ENCODE results near the gene GLP2R.
"Not testable (repeated sequence)": the region's sequence is repeated elsewhere in the genome, so short reads cannot be mapped to it uniquely, and the experiment has no call there.

The GLP2R gene, protein sequence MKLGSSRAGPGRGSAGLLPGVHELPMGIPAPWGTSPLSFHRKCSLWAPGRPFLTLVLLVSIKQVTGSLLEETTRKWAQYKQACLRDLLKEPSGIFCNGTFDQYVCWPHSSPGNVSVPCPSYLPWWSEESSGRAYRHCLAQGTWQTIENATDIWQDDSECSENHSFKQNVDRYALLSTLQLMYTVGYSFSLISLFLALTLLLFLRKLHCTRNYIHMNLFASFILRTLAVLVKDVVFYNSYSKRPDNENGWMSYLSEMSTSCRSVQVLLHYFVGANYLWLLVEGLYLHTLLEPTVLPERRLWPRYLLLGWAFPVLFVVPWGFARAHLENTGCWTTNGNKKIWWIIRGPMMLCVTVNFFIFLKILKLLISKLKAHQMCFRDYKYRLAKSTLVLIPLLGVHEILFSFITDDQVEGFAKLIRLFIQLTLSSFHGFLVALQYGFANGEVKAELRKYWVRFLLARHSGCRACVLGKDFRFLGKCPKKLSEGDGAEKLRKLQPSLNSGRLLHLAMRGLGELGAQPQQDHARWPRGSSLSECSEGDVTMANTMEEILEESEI

DNA sequence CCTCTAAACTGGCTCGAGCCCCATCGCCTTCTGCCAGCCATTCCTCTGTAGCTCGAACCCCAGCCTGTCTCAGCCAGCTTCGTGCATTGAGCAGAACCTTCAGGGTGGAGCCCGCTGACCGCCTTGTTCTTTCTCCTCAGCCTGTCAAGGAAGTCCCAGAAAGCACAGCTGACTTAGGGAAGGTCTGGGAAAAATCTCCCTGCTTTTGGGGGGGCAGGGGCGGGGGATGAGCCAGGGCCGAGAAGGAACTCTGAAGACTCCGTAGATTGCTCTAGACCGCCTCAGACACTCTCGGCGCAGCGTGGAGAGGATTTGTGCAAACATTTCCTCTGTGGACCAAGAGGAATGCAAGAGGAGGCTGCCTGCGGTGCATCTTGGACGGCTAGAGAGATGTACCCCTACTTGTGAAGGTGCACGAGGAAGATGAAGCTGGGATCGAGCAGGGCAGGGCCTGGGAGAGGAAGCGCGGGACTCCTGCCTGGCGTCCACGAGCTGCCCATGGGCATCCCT, at the start of gene GLP2R:
GLP2R (plus strand) TSS at position 284 of the 510 bp plus-strand sequence; CDS start at position 424, 140 bp downstream.
- no peak for DNase-seq (ENCODE audit: low read depth)

DNA sequence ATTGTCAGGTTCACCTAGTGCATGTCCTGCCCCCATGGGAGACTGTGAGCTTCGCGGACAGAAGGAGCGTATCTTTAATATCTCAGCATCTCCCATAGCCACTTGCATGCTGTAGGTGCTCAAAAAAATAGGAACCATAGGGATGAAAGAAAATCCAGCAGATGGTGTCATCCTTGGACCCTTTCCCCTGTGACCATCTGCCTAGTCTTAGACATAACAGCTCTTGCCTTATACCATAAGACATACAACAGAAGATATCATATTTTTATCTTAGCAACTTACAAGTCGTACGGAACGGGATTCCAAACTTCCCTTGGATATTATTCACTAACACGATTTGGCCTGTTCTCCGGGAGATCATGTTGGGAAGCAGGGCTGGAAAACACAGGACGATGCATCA, 48.8 kb upstream of the GLP2R start:
- DNase-seq (ENCODE audit: low read depth), result no peak

- no peak for DNase-seq (ENCODE audit: low read depth)
These were observed 45.2 kb upstream of the GLP2R start for GRCh38 chr17:9780552-9780951.

DNA sequence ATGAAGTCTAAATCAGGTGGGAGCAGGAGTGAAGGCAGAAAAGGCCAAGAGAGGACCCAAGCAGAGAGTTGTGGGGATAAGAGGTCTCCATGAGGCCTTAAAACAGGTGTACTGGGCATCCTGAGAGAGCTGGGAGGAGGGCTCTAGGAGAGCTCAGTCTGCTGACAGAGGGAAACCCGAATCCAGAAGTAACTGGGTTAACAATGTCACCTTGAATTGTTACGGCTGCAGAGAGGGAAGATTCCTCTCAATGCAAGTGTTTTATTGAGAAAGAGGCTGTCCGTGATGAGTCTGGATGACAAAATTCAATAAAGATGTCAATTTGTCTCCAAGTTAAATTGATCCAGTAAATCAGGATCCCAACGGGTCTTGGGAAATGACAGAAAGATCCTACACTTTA, 42.7 kb upstream of the GLP2R start:
- DNase-seq (ENCODE audit: low read depth), result no peak

- DNase-seq (ENCODE audit: low read depth), result not testable (repeated sequence)
These were observed 42.3 kb upstream of the GLP2R start for GRCh38 chr17:9783465-9783864.

- DNase-seq (ENCODE audit: low read depth), result no peak
These were observed 41.2 kb upstream of the GLP2R start for GRCh38 chr17:9784544-9784943.

- DNase-seq (ENCODE audit: low read depth), result no peak
These were observed 37.1 kb upstream of the GLP2R start for GRCh38 chr17:9788601-9789000.

- DNase-seq (ENCODE audit: low read depth), result no peak
These were observed 35.4 kb upstream of the GLP2R start for GRCh38 chr17:9790316-9790715.

- no peak for DNase-seq (ENCODE audit: low read depth)
These were observed 34.5 kb upstream of the GLP2R start, which contains the start of gene DHRS7C for GRCh38 chr17:9790889-9791876. TSS of gene DHRS7C (minus strand) at chr17:9791592. CDS start at chr17:9791284, 308 bp downstream.

- no peak for DNase-seq (ENCODE audit: low read depth)
These were observed 33.4 kb upstream of the GLP2R start for GRCh38 chr17:9792181-9792840.

GRCh38 chr17:9798008-9798407, 27.7 kb upstream of the GLP2R start:
- DNase-seq (ENCODE audit: low read depth), result no peak

DNA sequence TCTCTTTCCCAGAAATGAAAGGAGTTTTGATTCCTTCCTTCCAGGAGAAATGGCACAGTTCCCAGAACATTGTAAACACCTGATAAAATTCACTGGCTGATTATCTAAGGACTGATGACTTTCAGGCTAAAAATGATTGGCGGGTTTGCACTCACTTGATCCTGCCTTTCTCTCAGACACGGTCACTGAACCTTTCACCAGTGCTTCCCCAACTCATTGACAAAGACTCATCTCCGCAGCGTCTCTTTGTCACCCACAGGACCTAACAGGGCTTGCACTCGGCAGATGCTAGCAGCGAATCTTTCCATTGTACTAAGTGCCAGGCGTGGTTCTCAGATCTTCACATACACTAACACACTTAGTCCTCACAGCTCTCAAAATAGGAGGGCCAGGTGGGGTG, 27.0 kb upstream of the GLP2R start:
- no peak for DNase-seq (ENCODE audit: low read depth)

DNA sequence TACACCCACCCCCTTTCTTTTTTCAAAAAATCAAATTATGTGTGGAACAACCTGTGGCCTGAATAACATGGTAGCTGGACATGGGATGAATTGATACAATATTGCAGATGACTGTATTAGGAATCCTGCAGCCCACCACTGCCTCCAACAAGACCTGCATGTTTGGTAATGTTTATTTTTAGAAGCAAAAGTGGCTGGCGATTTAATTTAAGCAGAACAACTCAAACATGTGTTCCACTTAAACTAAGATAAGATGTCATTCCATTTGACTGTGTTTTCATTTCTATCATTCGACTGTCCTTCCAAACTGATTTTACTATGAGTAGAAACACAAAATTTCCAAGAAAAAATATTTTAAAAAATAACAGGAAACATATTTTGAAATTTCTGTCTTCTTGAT, 24.2 kb upstream of the GLP2R start:
- DNase-seq (ENCODE audit: low read depth), result no peak

GRCh38 chr17:9802294-9802693, 23.4 kb upstream of the GLP2R start:
- DNase-seq (ENCODE audit: low read depth), result no peak

- DNase-seq (ENCODE audit: low read depth), result no peak
These were observed 23.0 kb upstream of the GLP2R start for GRCh38 chr17:9802697-9803096.

DNA sequence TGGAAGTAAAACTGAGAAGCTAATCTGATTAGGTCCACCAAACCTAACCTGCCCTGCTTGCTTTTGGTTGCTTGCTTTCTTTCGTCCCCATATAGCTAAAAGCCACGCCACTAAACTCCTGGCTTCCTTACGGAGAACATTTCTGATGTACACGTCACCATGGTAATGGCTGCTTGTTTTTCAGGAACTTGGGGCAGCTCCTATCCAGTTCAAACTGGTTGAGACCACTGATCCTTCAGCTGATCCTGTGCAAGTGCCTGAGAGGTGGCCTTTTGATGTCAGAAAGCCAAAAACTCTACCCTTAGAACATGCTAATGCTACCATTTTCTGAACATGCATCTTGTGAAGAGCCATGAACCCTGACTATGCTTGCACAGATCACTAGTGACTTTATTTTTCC, 20.0 kb upstream of the GLP2R start:
- DNase-seq (ENCODE audit: low read depth), result no peak

DNA sequence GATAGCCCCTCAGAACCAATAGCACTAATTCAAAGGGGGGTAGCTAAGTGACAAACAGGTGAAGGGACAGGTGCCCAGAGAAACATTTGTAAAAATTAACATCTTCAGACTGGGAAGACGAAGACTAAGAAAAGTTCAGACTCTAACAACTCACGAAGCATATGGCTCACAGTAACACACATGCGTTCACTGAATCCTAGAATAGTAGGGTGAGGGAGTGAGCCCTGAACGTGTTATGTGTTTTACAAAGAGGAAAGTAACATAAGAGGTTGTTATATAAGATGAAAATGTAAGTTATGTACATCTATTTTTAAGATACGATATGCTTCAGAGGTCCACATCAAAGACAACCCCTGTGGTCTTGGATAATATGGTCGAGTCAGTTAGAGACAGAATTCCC, 19.0 kb upstream of the GLP2R start:
- no peak for DNase-seq (ENCODE audit: low read depth)

- no peak for DNase-seq (ENCODE audit: low read depth)
These were observed 16.3 kb upstream of the GLP2R start for GRCh38 chr17:9809409-9809808.

GRCh38 chr17:9810100-9810949, 15.4 kb upstream of the GLP2R start:
- DNase-seq (ENCODE audit: low read depth), result no peak

GRCh38 chr17:9811086-9811485, 14.6 kb upstream of the GLP2R start:
- no peak for DNase-seq (ENCODE audit: low read depth)

DNA sequence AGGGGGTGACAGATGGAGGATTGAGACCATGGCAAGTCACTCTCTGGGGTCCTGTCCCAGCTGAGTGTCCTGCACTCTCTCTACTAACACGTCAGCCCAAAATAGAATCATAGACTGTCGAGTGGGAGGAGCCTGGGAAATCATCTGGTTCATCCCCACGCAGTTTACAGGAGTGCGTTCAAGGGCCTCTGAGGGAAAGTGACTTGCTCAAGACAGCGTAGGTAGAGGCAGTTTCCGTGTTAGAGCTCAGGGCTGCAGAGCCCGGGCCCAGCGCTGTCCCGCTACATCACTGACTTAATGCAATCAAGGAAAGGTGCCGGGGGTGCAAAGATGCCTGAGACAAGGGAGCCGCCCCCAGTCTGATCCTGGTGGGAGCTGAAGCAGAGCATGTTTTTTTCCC, 14.2 kb upstream of the GLP2R start:
- no peak for DNase-seq (ENCODE audit: low read depth)
